HL-60/S4 treated with retinoic acid at 250 ng/mL for 4 days and 3 days (cell line): ENCODE results near the gene TCF7L2.

Experiments used
- in situ Hi-C: fragments of 300-500 bp; cut with MboI; formaldehyde crosslinking; loops from 2 replicates; pipeline ENCODE4 v1.7.0; 2022; ENCODE audit warnings: low sequenced_read_pairs

Gene TCF7L2

GRCh38 chr10:112963835-112964234 lies 13.8 kb downstream of the TCF7L2 start:
- in situ Hi-C loops, result no loop called here

- in situ Hi-C loops, result no loop called here
Observed at GRCh38 chr10:112964482-112964881, 14.4 kb downstream of the TCF7L2 start.

- in situ Hi-C loops, result no loop called here
Observed at GRCh38 chr10:112966194-112966855, 16.3 kb downstream of the TCF7L2 start.

- in situ Hi-C loops, result no loop called here
Observed at GRCh38 chr10:112967200-112967599, 17.2 kb downstream of the TCF7L2 start.

DNA sequence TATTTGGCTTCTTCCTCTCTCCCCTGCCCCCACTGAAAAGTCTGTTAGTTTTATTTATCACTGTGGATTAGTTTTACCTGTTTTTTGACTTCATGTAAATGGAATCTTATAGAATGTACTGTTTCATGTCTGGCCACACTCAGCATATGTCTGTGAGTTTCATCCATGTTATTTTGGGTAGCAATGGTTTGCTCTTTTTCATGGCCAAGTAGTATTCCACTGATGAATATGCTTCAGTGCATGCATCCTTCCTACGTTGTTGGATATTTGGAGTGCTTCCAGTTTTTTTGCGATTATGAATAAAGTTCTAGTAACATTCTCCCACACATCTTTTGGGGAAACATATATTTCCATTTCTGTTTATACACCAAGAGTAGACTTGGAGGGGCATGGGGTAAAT lies 19.1 kb downstream of the TCF7L2 start:
- in situ Hi-C loops, result no loop called here

DNA sequence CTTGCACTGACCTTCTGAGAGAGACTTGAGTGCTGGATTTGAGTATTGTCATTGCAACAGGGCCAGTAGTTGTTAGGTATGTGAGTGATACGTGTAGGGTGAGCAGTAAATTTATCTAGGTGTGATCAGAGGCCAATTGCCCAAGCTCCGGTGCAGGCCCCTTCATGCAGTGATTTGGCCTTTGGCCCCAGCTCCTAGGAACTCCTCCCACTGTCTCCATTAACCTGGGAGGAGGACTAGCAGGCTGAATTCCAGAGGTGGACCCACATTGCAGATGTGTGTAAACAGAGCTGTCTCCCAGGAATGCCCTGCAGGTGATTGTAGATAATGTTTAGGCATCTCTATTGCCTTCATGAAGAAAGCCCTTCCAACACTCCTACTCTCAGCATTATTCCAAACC lies 19.5 kb downstream of the TCF7L2 start:
- in situ Hi-C loops, result no loop called here

- in situ Hi-C loops, result no loop called here
Observed at GRCh38 chr10:112970021-112970420, 20.0 kb downstream of the TCF7L2 start.

DNA sequence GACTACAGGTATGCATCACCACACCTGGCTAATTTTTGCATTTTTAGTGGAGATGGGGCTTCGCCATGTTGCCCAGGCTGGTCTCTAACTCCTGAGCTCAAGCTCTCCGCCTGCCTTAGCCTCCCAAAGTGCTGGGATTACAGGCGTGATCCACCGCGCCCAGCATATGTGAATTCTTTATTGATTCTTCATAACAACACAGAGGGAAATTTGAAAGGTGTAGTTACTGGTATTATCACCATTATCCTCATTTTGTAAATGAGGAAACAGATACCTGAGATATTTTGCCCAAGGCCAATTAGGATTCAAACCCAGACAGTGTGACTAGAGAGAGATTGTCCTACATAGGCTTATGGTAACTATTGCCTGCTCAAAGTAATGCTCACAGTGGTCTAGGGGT lies 22.6 kb downstream of the TCF7L2 start:
- in situ Hi-C loops, result no loop called here

- in situ Hi-C loops, result no loop called here
Observed at GRCh38 chr10:112973046-112973445, 23.0 kb downstream of the TCF7L2 start.

DNA sequence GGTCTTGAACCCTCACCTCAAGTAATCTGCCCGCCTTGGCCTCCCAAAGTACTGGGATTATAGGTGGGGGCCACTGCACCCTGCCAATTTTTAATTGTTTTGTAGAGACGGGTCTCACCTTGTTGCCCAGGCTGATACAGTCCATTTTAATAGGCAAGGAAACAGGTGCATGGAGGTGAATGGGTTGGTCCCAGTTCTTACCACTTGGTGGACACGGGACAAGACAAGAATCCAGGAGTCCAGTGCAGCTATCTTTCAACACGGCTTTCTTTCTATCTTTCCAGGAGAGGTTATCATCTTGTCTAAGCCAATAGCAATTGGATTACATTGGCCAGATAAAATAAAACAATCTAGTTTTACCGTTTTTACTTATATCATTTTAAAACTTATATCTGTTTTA lies 23.8 kb downstream of the TCF7L2 start:
- in situ Hi-C loops, result no loop called here

DNA sequence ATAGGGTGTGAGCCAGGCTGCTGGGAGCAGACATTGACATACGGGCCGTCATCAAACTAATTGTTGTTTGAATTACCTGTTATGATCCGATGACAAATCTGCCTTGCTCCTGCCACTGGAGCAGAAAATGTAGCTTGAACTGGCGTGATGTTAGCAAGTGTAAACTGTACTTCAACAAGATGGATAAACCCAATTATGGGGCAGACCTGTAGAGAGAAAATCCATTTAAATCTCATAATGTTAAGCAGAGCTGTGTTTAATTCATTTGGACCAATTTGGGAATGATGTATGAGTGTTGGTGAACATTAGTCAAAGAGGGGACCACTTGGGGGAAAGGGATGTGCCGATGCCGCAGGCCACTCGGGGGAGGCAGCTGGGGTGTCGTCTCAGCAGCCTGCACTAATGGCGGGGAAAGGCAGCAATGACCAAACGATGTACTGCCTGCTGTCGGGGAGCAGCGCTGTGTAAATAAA lies 27.4 kb downstream of the TCF7L2 start:
- in situ Hi-C loops, result no loop called here

- in situ Hi-C loops, result no loop called here
Observed at GRCh38 chr10:112979927-112980326, 29.9 kb downstream of the TCF7L2 start.

GRCh38 chr10:112980937-112981336 lies 30.9 kb downstream of the TCF7L2 start:
- in situ Hi-C loops, result no loop called here

DNA sequence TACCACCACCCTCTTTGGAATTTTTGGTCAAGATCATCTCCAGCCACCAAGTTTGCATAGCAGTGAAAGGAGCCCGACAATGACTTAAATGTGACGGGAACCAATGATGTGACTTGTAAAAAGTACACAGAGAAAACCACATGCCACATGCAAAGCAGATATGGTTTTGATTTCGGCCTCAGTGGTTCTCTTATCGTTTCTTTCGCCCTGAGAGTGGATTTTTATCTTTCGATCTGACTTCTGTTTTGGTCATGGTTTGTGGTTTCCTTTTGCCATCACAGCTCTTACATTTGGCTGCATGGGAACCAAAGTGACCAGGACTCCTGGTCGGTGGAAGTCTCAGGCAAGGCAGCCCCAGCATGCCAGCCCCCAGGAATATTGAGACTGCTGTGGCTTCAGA lies 31.5 kb downstream of the TCF7L2 start:
- in situ Hi-C loops, result no loop called here

DNA sequence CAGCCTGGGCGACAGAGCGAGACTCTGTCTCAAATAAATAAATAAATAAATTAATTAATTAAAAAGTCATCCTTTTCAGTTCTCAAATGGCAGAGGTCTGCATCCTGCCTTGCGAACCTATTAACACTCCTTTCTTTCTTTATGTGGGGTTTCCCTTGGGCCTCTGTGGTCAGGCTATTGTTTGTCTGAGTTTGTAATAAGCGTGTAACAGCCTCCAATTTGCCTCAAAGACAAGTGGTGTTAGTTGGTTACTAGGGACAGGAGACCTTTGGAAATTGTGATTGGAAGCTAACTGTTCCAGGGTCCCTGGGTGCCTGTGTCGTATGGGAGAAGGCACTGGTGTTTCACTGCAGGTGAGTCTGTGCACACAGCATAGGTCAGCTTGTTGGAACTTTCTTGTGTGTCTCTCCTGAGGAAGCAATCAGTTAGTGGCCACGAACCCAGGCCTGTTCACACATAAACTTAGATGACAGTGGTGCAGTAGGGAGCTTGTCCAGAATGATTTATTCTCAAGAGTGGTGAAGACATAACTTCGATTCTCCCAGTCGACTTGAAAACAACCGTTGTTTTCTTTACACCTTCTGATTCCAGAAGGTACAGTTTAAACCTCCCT lies 33.5 kb downstream of the TCF7L2 start:
- in situ Hi-C loops, result no loop called here

- in situ Hi-C loops, result no loop called here
Observed at GRCh38 chr10:112984756-112985155, 34.7 kb downstream of the TCF7L2 start.

- in situ Hi-C loops, result no loop called here
Observed at GRCh38 chr10:112985690-112986543, 35.9 kb downstream of the TCF7L2 start.

GRCh38 chr10:112986544-112987190 lies 36.6 kb downstream of the TCF7L2 start:
- in situ Hi-C loops, result no loop called here

DNA sequence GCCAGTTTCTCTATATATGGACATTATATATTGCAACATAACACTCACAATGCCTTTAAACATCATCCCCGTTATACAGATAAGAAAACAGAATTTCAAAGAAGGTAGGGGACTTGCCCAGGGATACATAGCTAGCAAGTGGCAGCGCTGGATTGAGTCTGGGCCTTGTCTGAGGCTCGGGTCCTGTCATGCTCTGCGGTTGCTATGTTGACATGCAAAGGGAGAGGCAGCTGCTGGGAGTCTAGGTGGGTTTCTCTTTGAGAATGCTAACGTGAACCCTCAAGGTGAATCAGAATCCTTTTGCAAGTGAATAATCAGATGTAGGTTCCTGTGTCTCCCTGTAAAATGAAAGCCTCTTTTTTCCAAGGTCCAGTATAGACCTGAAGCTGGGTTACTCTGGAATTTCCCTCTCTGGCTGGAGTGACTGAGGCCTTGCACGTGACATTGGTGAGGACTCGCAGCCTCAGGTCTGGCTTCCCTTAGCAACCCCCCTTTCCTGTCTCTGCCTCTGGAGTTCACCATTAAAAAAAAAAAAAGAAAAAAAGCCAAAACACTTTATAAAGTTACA lies 38.9 kb downstream of the TCF7L2 start:
- in situ Hi-C loops, result no loop called here

DNA sequence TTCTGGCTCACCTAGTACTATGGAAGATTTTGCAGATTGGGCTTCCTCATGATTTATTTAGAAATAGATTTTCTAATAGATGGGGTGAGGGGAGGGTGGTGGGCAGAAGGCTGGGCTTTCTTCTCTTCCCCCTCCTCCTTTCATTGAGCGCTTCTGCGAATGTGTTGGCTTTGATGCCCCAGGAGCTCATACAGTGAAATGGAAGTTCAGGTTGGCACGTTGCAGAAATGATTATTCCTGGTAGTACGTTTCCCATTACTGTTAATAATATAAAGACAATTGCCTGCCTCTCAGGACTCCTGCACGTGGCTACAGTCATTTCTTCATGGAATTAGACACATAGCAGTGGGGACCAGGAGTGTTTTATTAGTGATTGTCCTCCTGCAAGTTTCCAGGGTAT lies 39.8 kb downstream of the TCF7L2 start:
- in situ Hi-C loops, result no loop called here

DNA sequence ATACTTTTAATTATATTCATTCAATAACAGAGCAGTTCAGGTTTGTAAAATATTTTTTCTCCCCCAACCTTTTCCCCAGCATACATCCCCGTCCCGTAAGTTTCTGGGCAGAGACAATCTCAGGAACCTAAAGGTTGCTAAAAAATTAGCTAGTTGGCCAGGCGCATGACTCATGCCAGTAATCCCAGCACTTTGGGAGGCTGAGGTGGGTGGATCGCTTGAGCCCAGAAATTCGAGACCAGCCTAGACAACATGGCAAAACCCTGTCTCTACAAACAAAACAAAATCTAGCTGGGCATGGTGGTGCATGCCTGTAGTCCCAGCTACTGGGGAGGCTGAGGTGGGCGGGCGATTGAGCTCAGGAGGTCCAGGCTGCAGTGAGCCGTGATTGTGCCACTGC lies 40.2 kb downstream of the TCF7L2 start:
- in situ Hi-C loops, result no loop called here
